OCI-LY1 (cell line): ENCODE results near the gene ST6GALNAC6.

Source experiments
- CTCF ChIP-seq: fragments of 200-600 bp; sonication (generic), shearing (Covaris generic); IDR thresholded peaks from 2 replicates; pipeline ENCODE4 v1.5.1; 2017; ENCODE audit warnings: mild to moderate bottlenecking, antibody characterized with exemption, low read length, moderate library complexity, mixed read lengths
- EZH2 ChIP-seq: fragments of 200-600 bp; sonication (generic), shearing (Covaris generic); IDR thresholded peaks from 2 replicates; pipeline ENCODE4 v1.8.0; 2017; ENCODE audit warnings: borderline replicate concordance, mixed run types, mild to moderate bottlenecking, antibody characterized with exemption, low read length, moderate library complexity, mixed read lengths

GRCh38 chr9:127934248-127934647, 34.8 kb upstream of the ST6GALNAC6 start:
- peak; percentile 9; the same call in 1 of the 2 replicates for TF ChIP-seq CTCF
- TF ChIP-seq EZH2, result no peak
